ENCODE results near the gene FLNB. TPM values are rescaled to one million over a fixed set of nuclear protein-coding genes. Genes with fewer than 3 reads are reported as not detected.

Gene FLNB
- total and polyA plus RNA-seq, 2 experiments from 2014 or later, result 60.6 to 186 TPM

DNA sequence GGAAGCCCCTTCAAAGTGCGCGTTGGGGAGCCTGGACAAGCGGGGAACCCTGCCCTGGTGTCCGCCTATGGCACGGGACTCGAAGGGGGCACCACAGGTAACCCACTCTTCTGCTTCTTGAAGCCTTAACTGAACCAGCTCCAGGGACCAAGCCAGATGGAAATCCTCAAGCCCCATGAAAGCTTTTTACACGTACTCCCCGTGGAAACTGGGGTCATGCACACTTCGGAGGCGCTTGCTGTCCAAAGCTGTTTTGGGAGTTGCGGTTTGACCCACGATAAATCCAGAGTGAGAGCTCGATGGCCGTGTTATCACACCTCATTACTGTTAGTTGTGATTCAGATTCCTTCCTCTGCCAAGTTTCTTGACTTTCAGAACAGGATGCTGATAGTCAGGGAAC, 155.0 kb downstream of the FLNB start:
- Histone ChIP-seq H2AFZ (no peak overlapping the region), H3F3A (ENCODE audit: insufficient read depth) (peaks cover 48% of the 10 kb centered on the region), H3K9me2 (ENCODE audit: insufficient read depth) (no peaks in the 10 kb centered on the region), H3K9ac (no peak overlapping the region), H4K20me1 (ENCODE audit: insufficient read depth) (no peaks in the 10 kb centered on the region), H3K4me2 (ENCODE audit: unreplicated experiment) (no peak overlapping the region), H3K27me3 (replicated peaks; ENCODE audit: insufficient read depth) (no peaks in the 10 kb centered on the region), H3K79me2 (ENCODE audit: insufficient read depth) (no peaks in the 10 kb centered on the region), H3K36me3 (ENCODE audit: low read depth) (peaks cover 53% of the 10 kb centered on the region), H3K27ac (no peak overlapping the region), H3K4me1 (ENCODE audit: insufficient read depth) (peaks cover 25% of the 10 kb centered on the region), H3K9me3 (ENCODE audit: low read depth) (no peaks in the 10 kb centered on the region), H3K4me3 (no peak overlapping the region)
- TF ChIP-seq EZH2 (IDR thresholded peaks at IDR 0.05; ENCODE audit: insufficient read depth, poor library complexity, severe bottlenecking), result no peak
- no peak for TF ChIP-seq EZH2phosphoT487 (IDR thresholded peaks at IDR 0.05; ENCODE audit: insufficient read depth, low read depth)
- 87 to 95% methylated on average over 14 of the region's 14 CpGs for WGBS, 2 experiments (ENCODE audit: low coverage in 1 of 2, low lambda C conversion rate in 2 of 2, missing lambda C conversion rate in 2 of 2)
- DNase-seq, result no peak
- in situ Hi-C loops (cut with MboI), result no loop called here

DNA sequence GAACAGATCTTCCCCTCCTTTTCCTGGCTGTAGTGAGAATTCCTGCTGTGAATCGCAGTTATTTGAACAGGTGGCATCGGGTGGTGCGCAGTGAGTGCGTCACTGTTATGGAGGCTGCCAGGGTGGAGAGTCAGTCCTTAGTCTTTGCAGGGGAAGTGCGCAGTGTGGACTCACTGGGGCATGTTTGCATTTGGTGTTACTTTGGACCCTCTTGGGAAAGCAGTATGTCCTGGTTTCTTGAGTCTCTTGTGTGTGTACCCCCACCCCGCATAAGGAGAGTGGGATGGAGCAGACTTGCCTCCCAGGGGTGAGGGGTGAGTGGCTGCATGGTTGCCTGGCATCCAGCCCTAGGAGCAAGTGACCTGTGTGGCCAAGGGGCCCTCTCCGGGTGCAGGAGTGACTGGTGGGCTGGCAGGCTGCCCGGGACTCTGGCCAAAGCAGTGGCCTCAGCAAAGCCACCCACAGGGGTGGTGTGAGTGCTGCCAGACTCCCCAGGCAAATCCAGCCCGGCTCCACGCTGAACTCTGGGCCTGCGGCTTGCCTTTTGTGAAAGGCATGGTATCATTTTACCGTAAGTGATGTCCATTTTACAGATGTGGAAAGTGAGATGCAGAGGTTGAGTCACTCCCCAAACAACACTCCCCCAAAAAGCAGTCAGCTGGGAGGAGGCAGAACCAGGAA, 156.1 kb downstream of the FLNB start:
- Histone ChIP-seq H3K27ac (no peak overlapping the region), H3K4me2 (ENCODE audit: unreplicated experiment) (no peak overlapping the region)
- 85 to 86% methylated on average over 12 of the region's 12 CpGs for WGBS, 2 experiments (ENCODE audit: low coverage in 1 of 2, low lambda C conversion rate in 2 of 2, missing lambda C conversion rate in 2 of 2)

DNA sequence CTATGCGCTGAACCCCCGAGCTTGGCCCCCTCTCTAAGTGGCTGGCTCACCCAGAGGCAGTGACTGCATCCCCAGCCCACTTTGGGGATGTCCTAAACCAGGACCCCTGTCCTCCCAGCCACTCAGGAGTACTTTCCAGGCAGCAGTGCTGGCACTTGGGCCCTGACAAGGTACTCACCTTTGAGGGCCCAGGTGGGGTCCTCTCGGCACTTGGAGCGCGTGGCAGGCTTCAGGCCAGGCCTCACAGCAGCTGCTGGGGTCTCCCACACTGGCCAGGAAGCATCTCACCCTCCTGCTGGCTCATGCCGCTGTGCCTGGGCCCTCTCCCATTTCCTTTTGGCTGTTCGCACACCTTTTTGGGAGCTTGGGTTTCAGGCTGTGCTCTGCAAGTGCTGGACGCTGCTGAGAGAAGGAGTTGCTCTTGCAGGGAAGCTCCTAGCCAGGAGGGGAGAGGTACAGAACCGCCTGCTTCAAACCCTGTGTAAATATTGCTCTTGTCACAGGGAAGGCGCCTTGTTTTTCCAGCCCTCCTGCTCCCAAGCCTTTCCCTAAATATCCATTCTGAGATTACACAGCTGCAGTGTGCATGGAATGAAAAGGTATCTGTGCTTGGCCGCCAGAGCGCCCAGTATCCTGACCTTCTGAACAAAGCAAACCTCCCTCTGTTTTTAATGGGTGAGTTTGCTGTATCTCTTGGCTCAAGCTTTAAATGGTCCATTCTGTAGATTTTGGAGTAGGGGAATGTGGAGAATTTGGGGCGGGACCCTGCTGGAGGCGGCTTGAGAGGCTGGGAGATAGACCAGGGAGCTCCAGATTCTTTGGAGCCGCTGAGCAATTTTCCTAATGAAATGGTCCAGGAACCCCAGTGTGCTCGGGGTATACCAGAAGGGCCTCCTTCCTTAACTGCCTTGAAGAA, 156.9 kb downstream of the FLNB start:
- H4K20me1 ChIP-seq (ENCODE audit: insufficient read depth), result no peaks in the 10 kb centered on the region
- in situ Hi-C loops (cut with MboI), result no loop called here
- H3K9me3 ChIP-seq (ENCODE audit: low read depth), result no peaks in the 10 kb centered on the region
- DNase-seq, result no peak
- peaks cover 52% of the 10 kb centered on the region for H3K36me3 ChIP-seq (ENCODE audit: low read depth)
- TF ChIP-seq EZH2phosphoT487 (IDR thresholded peaks at IDR 0.05; ENCODE audit: insufficient read depth, low read depth), result no peak
- no peak for TF ChIP-seq EZH2 (IDR thresholded peaks at IDR 0.05; ENCODE audit: insufficient read depth, poor library complexity, severe bottlenecking)
- no peaks in the 10 kb centered on the region for H3K9me2 ChIP-seq (ENCODE audit: insufficient read depth)
- H2AFZ ChIP-seq, result no peak overlapping the region
- H3K27ac ChIP-seq, result no peak overlapping the region
- H3K79me2 ChIP-seq (ENCODE audit: insufficient read depth), result no peaks in the 10 kb centered on the region
- 84 to 86% methylated on average over 16 of the region's 16 CpGs for WGBS, 2 experiments (ENCODE audit: low coverage in 1 of 2, low lambda C conversion rate in 2 of 2, missing lambda C conversion rate in 2 of 2)
- no peak overlapping the region for H3K4me3 ChIP-seq
- H3K4me1 ChIP-seq (ENCODE audit: insufficient read depth), result peaks cover 27% of the 10 kb centered on the region
- H3K9ac ChIP-seq, result no peak overlapping the region
- H3K4me2 ChIP-seq (ENCODE audit: unreplicated experiment), result no peak overlapping the region
- H3K27me3 ChIP-seq (replicated peaks; ENCODE audit: insufficient read depth), result no peaks in the 10 kb centered on the region
- peaks cover 50% of the 10 kb centered on the region for H3F3A ChIP-seq (ENCODE audit: insufficient read depth)

More for the DNA sequence above, 156.1 kb downstream of the FLNB start:
- no peaks in the 10 kb centered on the region for H4K20me1 ChIP-seq (ENCODE audit: insufficient read depth)
- H3K4me3 ChIP-seq, result no peak overlapping the region
- H3K9me3 ChIP-seq (ENCODE audit: low read depth), result no peaks in the 10 kb centered on the region
- TF ChIP-seq EZH2phosphoT487 (IDR thresholded peaks at IDR 0.05; ENCODE audit: insufficient read depth, low read depth) (no peak), EZH2 (IDR thresholded peaks at IDR 0.05; ENCODE audit: insufficient read depth, poor library complexity, severe bottlenecking) (no peak)
- H3K4me1 ChIP-seq (ENCODE audit: insufficient read depth), result peaks cover 27% of the 10 kb centered on the region
- in situ Hi-C loops (cut with MboI), result no loop called here
- peaks cover 53% of the 10 kb centered on the region for H3F3A ChIP-seq (ENCODE audit: insufficient read depth)
- H2AFZ ChIP-seq, result no peak overlapping the region
- H3K27me3 ChIP-seq (replicated peaks; ENCODE audit: insufficient read depth), result no peaks in the 10 kb centered on the region
- no peaks in the 10 kb centered on the region for H3K9me2 ChIP-seq (ENCODE audit: insufficient read depth)
- peak; percentile 23 for DNase-seq
- H3K9ac ChIP-seq, result no peak overlapping the region
- H3K79me2 ChIP-seq (ENCODE audit: insufficient read depth), result no peaks in the 10 kb centered on the region
- H3K36me3 ChIP-seq (ENCODE audit: low read depth), result peaks cover 52% of the 10 kb centered on the region

GRCh38 chr3:58167431-58168351, 159.5 kb downstream of the FLNB start:
- H3K9me3 ChIP-seq (ENCODE audit: low read depth), result no peaks in the 10 kb centered on the region
- no peak overlapping the region for H2AFZ ChIP-seq
- H3K27ac ChIP-seq, result peak overlapping the region; percentile 68
- peaks cover 16% of the 10 kb centered on the region for H3K4me1 ChIP-seq (ENCODE audit: insufficient read depth)
- DNase-seq, result peak; percentile 87
- H3K4me2 ChIP-seq (ENCODE audit: unreplicated experiment), result peak overlapping the region; percentile 49
- peaks cover 41% of the 10 kb centered on the region; the same call in 1 of the 2 replicates for H3F3A ChIP-seq (ENCODE audit: insufficient read depth)
- no peaks in the 10 kb centered on the region for H4K20me1 ChIP-seq (ENCODE audit: insufficient read depth)
- peaks cover 46% of the 10 kb centered on the region for H3K36me3 ChIP-seq (ENCODE audit: low read depth)
- peak overlapping the region; percentile 51 for H3K9ac ChIP-seq
- no peaks in the 10 kb centered on the region for H3K79me2 ChIP-seq (ENCODE audit: insufficient read depth)
- H3K9me2 ChIP-seq (ENCODE audit: insufficient read depth), result no peaks in the 10 kb centered on the region
- in situ Hi-C loops (cut with MboI), result no loop called here
- 30 to 34% methylated on average over 15 to 16 of the region's 16 CpGs for WGBS, 2 experiments (ENCODE audit: low coverage in 1 of 2, low lambda C conversion rate in 2 of 2, missing lambda C conversion rate in 2 of 2)
- TF ChIP-seq EZH2 (IDR thresholded peaks at IDR 0.05; ENCODE audit: insufficient read depth, poor library complexity, severe bottlenecking), result no peak
- TF ChIP-seq EZH2phosphoT487 (IDR thresholded peaks at IDR 0.05; ENCODE audit: insufficient read depth, low read depth), result no peak
- no peaks in the 10 kb centered on the region for H3K27me3 ChIP-seq (replicated peaks; ENCODE audit: insufficient read depth)
- peak overlapping the region; percentile 33; the same call in 1 of the 2 replicates for H3K4me3 ChIP-seq

Measured in GM23248 (cell line).